WTC11 (cell line): Measurements from ENCODE around the gene SPN. TPM values are rescaled to one million over a fixed set of nuclear protein-coding genes. Genes with fewer than 3 reads are reported as not detected.
"Not testable (repeated sequence)": the region's sequence is repeated elsewhere in the genome, so short reads cannot be mapped to it uniquely, and the experiment has no call there.

Experiments used
- ATAC-seq: fragments of 200-7000 bp; cut with Tn5 transposase; 2 replicates; pipeline ENCODE4 v1.10.0; 2021; ENCODE audit warnings: mild to moderate bottlenecking, moderate library complexity
- CTCF ChIA-PET: fragments of 300-600 bp; sonication (Branson Sonifier 250); formaldehyde crosslinking; loops from one replicate; lab custom pipeline; 2021; ENCODE audit warnings: antibody characterized with exemption; lab: Charles Lee
- POLR2A ChIA-PET: fragments of 350-600 bp; sonication (Branson Sonifier 250); formaldehyde crosslinking; loops from one replicate; lab custom pipeline; 2021; ENCODE audit warnings: antibody characterized with exemption; lab: Charles Lee
- DNase-seq: peaks from one replicate; pipeline ENCODE4 v3.0.0; 2021; ENCODE audit warnings: low spot score
- H3K27ac Mint-ChIP-seq: 2 replicates; pipeline ENCODE4 v1.8.0; 2021; ENCODE audit warnings: mixed read lengths
- H3K27me3 Mint-ChIP-seq: 2 replicates; pipeline ENCODE4 v1.8.0; 2021; ENCODE audit warnings: low read depth, mild to moderate bottlenecking, moderate library complexity, mixed read lengths
- H3K36me3 Mint-ChIP-seq: 2 replicates; pipeline ENCODE4 v1.8.0; 2021; ENCODE audit warnings: mixed read lengths
- H3K4me1 Mint-ChIP-seq: 2 replicates; pipeline ENCODE4 v1.8.0; 2022; ENCODE audit warnings: mixed read lengths
- H3K4me3 Mint-ChIP-seq: 2 replicates; pipeline ENCODE4 v1.8.0; 2021; ENCODE audit warnings: mild to moderate bottlenecking, moderate library complexity, mixed read lengths
- H3K9me3 Mint-ChIP-seq: 2 replicates; pipeline ENCODE4 v1.8.0; 2021; ENCODE audit warnings: mixed read lengths
- CREM ChIP-seq: sonication (generic); formaldehyde crosslinking; IDR thresholded peaks from 2 replicates; pipeline ENCODE4 v1.8.1; 2022; ENCODE audit warnings: mild to moderate bottlenecking, missing genetic modification reagents, moderate library complexity
- IRF2 ChIP-seq: sonication (generic); formaldehyde crosslinking; IDR thresholded peaks from 2 replicates; pipeline ENCODE4 v1.8.0; 2022; ENCODE audit warnings: low read depth, missing genetic modification reagents, borderline replicate concordance
- KAT7 ChIP-seq: sonication (generic); formaldehyde crosslinking; IDR thresholded peaks from 2 replicates; pipeline ENCODE4 v1.8.1; 2023; ENCODE audit warnings: missing genetic modification reagents, mild to moderate bottlenecking, borderline replicate concordance
- TEAD4 ChIP-seq: sonication (generic); formaldehyde crosslinking; IDR thresholded peaks from 2 replicates; pipeline ENCODE4 v1.8.0; 2022; ENCODE audit warnings: mild to moderate bottlenecking, missing genetic modification reagents
- ZNF121 ChIP-seq: sonication (generic); formaldehyde crosslinking; IDR thresholded peaks from 2 replicates; pipeline ENCODE4 v1.8.0; 2023; ENCODE audit warnings: missing genetic modification reagents
- ZNF671 ChIP-seq: fragments of 250-450 bp; sonication (Bioruptor Pico); IDR thresholded peaks from 2 replicates; pipeline ENCODE4 v1.8.0; 2021; ENCODE audit warnings: mild to moderate bottlenecking
- total RNA-seq: library from RNA; stranded (reverse); gene quantifications from 3 replicates; pipeline ENCODE4 v1.2.3, GENCODE V29; 2021
- TF ChIP-seq, protein P1 (sequence below): sonication (generic); formaldehyde crosslinking; IDR thresholded peaks from 2 replicates; pipeline ENCODE4 v1.8.0; 2023; ENCODE audit warnings: missing genetic modification reagents
- TF ChIP-seq, protein P2 (sequence below): fragments of 250-450 bp; sonication (Bioruptor Pico); IDR thresholded peaks from 2 replicates; pipeline ENCODE4 v1.9.0; 2021; ENCODE audit warnings: mild to moderate bottlenecking
- TF ChIP-seq, protein P3 (sequence below): sonication (generic); formaldehyde crosslinking; IDR thresholded peaks from 2 replicates; pipeline ENCODE4 v1.8.1; 2023; ENCODE audit warnings: mild to moderate bottlenecking, missing genetic modification reagents
- TF ChIP-seq, protein P4 (sequence below): sonication (generic); formaldehyde crosslinking; IDR thresholded peaks from 2 replicates; pipeline ENCODE4 v1.8.1; 2023; ENCODE audit warnings: mild to moderate bottlenecking, missing genetic modification reagents, borderline replicate concordance
- TF ChIP-seq, protein P5 (sequence below): sonication (generic); formaldehyde crosslinking; IDR thresholded peaks from 2 replicates; pipeline ENCODE4 v1.8.0; 2022; ENCODE audit warnings: mild to moderate bottlenecking, missing genetic modification reagents
- TF ChIP-seq, protein P6 (sequence below): sonication (generic); formaldehyde crosslinking; IDR thresholded peaks from 2 replicates; pipeline ENCODE4 v1.8.1; 2022; ENCODE audit warnings: low read depth, missing genetic modification reagents, borderline replicate concordance
- TF ChIP-seq, protein P7 (sequence below): fragments of 200-600 bp; IDR thresholded peaks from 2 replicates; pipeline ENCODE4 v1.8.0; 2022; ENCODE audit warnings: antibody characterized with exemption
- TF ChIP-seq, protein P8 (sequence below): sonication (generic); formaldehyde crosslinking; IDR thresholded peaks from 2 replicates; pipeline ENCODE4 v1.8.0; 2022; ENCODE audit warnings: mild to moderate bottlenecking, missing genetic modification reagents

SPN gene
- total RNA-seq, 1 experiment from 2014 or later = 2.3 TPM

DNA sequence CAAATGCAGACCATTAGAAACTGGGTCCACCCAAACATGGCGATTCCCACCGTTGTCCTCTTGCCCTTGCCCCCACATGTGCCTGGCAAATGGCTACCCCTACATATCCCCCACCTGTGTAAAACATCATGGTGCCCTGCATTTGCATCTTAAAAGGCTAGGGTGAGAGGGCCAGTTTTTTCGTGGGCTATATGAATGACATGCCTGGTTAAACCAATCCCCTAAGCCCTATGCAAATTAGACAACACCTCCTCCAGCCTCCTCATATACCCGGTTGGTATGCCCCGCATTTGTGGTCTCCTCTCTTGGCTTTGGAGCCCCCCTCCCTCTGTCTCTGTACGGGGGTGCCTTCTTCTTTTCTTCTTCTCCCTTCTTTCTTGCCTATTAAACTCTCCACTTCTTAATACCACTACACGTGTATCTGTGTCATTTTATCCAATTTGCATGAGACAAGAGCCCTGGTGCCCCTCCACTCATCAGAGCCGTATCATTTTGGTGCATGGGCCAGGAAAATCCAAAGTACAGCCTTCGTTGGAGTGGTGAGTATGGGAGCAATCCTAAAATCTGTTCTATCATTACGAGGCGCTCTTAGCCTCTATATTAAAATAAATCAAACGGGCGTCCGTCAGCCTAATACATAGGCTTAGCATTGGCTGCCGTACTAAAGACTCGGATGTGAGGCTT, 46.0 kb downstream of the SPN start (continued):
- TF ChIP-seq TEAD4 (no peak), IRF2 (no peak)
- TF ChIP-seq, protein P1, sequence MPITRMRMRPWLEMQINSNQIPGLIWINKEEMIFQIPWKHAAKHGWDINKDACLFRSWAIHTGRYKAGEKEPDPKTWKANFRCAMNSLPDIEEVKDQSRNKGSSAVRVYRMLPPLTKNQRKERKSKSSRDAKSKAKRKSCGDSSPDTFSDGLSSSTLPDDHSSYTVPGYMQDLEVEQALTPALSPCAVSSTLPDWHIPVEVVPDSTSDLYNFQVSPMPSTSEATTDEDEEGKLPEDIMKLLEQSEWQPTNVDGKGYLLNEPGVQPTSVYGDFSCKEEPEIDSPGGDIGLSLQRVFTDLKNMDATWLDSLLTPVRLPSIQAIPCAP (CRISPR knock-in tag) = no peak

DNA sequence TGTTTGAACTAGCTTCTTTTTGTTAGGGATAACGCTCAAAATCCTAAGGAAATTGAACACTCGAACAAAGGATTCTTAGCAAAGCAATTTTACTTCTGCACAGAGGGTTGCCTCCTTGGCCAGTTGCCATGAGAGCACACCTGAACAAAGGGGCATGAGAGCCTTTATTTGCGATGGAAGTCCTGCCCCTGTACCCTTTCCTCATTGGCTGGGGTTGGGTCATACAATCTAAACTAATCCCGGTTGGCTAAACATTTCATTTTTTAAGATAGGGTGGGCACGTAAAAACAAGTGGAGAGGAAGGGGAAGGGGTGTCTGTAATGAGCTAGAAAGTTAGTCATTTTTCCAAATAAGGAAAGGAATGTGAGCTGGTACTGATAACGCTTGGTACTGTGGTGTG, 46.6 kb downstream of the SPN start:
- not testable (repeated sequence) for DNase-seq, H3K27me3 Mint-ChIP-seq, H3K9me3 Mint-ChIP-seq
- Mint-ChIP-seq H3K4me3 (peak overlapping the region; percentile 95), H3K4me1 (peaks cover 50% of the 10 kb centered on the region), H3K36me3 (peaks cover 38% of the 10 kb centered on the region), H3K27ac (peak overlapping the region; percentile 98)
- TF ChIP-seq, protein P2, sequence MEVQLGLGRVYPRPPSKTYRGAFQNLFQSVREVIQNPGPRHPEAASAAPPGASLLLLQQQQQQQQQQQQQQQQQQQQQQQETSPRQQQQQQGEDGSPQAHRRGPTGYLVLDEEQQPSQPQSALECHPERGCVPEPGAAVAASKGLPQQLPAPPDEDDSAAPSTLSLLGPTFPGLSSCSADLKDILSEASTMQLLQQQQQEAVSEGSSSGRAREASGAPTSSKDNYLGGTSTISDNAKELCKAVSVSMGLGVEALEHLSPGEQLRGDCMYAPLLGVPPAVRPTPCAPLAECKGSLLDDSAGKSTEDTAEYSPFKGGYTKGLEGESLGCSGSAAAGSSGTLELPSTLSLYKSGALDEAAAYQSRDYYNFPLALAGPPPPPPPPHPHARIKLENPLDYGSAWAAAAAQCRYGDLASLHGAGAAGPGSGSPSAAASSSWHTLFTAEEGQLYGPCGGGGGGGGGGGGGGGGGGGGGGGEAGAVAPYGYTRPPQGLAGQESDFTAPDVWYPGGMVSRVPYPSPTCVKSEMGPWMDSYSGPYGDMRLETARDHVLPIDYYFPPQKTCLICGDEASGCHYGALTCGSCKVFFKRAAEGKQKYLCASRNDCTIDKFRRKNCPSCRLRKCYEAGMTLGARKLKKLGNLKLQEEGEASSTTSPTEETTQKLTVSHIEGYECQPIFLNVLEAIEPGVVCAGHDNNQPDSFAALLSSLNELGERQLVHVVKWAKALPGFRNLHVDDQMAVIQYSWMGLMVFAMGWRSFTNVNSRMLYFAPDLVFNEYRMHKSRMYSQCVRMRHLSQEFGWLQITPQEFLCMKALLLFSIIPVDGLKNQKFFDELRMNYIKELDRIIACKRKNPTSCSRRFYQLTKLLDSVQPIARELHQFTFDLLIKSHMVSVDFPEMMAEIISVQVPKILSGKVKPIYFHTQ (CRISPR knock-in tag) = peak; percentile 10; the same call in 1 of the 2 replicates
- TF ChIP-seq, protein P3, sequence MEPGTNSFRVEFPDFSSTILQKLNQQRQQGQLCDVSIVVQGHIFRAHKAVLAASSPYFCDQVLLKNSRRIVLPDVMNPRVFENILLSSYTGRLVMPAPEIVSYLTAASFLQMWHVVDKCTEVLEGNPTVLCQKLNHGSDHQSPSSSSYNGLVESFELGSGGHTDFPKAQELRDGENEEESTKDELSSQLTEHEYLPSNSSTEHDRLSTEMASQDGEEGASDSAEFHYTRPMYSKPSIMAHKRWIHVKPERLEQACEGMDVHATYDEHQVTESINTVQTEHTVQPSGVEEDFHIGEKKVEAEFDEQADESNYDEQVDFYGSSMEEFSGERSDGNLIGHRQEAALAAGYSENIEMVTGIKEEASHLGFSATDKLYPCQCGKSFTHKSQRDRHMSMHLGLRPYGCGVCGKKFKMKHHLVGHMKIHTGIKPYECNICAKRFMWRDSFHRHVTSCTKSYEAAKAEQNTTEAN (CRISPR knock-in tag) = peak; percentile 24; the same call in 1 of the 2 replicates
- TF ChIP-seq, protein P4, sequence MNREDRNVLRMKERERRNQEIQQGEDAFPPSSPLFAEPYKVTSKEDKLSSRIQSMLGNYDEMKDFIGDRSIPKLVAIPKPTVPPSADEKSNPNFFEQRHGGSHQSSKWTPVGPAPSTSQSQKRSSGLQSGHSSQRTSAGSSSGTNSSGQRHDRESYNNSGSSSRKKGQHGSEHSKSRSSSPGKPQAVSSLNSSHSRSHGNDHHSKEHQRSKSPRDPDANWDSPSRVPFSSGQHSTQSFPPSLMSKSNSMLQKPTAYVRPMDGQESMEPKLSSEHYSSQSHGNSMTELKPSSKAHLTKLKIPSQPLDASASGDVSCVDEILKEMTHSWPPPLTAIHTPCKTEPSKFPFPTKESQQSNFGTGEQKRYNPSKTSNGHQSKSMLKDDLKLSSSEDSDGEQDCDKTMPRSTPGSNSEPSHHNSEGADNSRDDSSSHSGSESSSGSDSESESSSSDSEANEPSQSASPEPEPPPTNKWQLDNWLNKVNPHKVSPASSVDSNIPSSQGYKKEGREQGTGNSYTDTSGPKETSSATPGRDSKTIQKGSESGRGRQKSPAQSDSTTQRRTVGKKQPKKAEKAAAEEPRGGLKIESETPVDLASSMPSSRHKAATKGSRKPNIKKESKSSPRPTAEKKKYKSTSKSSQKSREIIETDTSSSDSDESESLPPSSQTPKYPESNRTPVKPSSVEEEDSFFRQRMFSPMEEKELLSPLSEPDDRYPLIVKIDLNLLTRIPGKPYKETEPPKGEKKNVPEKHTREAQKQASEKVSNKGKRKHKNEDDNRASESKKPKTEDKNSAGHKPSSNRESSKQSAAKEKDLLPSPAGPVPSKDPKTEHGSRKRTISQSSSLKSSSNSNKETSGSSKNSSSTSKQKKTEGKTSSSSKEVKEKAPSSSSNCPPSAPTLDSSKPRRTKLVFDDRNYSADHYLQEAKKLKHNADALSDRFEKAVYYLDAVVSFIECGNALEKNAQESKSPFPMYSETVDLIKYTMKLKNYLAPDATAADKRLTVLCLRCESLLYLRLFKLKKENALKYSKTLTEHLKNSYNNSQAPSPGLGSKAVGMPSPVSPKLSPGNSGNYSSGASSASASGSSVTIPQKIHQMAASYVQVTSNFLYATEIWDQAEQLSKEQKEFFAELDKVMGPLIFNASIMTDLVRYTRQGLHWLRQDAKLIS (CRISPR knock-in tag) = 0 out of 2 replicates have a peak, but pooled peaks have one; percentile 57
- TF ChIP-seq CREM (CRISPR knock-in tag) = 0 out of 2 replicates have a peak, but pooled peaks have one; percentile 36
- TF ChIP-seq KAT7 (CRISPR knock-in tag) = 0 out of 2 replicates have a peak, but pooled peaks have one; percentile 13
- CTCF ChIA-PET = interaction anchor here (0.6 to 1.7 kb wide), 4 partner anchors 9 to 267 kb away, joined by 3 to 17 read pairs (median 3); partner anchors contain the start of gene QPRT
- POLR2A ChIA-PET = interaction anchor here (0.6 to 1.2 kb wide), 6 partner anchors 11 to 119 kb away, joined by 3 to 7 read pairs (median 6); partner anchors contain the start of genes MAZ and QPRT
- ATAC-seq = peak; percentile 10

DNA sequence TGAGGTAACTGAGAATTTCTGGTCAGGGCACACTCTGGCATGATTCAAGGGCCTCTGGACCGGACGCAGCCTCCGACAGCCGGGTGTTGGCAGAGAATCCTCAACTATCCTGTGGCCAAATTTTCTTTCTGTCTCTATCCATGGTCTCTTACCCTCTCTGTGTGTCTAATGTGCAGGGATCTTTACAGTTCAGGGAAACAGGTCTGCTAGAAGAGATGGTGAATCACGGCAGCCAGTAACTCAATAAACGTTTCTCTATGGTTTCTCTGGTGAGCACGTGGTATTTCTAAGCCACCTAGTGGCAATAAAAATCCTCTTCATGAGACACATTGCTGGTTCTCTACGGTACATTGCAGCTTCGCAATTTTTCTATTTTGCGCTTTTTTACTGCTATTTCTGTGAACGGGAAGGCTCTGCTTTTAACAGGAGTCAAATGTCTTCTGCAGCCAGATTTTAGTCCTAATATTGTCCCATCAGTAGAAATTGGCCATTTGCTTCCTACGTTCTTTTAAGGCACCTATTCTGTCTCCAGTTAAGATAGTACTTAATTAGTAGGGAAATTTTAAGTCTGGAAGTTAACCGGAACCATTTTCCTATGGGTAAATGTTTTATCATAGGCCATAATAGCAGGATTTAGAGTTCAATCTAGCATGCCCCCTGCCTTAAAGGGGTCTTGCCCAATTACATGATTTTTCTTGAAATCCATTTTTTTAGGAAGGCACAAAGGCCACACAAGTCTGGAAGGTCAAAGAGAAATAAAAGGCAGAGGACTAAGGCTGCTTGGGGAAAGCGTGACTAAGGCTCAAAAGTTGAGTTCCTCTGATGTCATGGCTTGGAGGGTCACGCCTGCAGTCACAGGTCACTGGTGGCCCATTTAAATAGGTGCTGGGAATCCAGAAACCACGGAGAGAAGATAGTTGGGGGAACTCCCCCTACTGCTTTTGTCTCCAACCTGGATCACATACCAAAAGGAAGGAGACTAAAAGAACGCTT, 47.5 kb downstream of the SPN start:
- ATAC-seq (no peak; the same call in 1 of the 2 replicates), DNase-seq (no peak)
- POLR2A ChIA-PET = interaction anchor here (0.6 to 1.2 kb wide), 4 partner anchors 11 to 36 kb away, joined by 3 to 6 read pairs (median 6); partner anchors contain the start of gene QPRT
- CTCF ChIA-PET = interaction anchor here (0.6 to 1.7 kb wide), 4 partner anchors 10 to 96 kb away, joined by 3 to 17 read pairs (median 3); partner anchors contain the start of genes MAZ and QPRT
- Mint-ChIP-seq H3K27me3 (no peaks in the 10 kb centered on the region), H3K4me1 (peaks cover 58% of the 10 kb centered on the region), H3K9me3 (peaks cover 5% of the 10 kb centered on the region), H3K36me3 (peaks cover 47% of the 10 kb centered on the region), H3K4me3 (peak overlapping the region; percentile 95), H3K27ac (peak overlapping the region; percentile 98)
- TF ChIP-seq, protein P5, sequence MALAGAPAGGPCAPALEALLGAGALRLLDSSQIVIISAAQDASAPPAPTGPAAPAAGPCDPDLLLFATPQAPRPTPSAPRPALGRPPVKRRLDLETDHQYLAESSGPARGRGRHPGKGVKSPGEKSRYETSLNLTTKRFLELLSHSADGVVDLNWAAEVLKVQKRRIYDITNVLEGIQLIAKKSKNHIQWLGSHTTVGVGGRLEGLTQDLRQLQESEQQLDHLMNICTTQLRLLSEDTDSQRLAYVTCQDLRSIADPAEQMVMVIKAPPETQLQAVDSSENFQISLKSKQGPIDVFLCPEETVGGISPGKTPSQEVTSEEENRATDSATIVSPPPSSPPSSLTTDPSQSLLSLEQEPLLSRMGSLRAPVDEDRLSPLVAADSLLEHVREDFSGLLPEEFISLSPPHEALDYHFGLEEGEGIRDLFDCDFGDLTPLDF (CRISPR knock-in tag) = no peak
- TF ChIP-seq, protein P6, sequence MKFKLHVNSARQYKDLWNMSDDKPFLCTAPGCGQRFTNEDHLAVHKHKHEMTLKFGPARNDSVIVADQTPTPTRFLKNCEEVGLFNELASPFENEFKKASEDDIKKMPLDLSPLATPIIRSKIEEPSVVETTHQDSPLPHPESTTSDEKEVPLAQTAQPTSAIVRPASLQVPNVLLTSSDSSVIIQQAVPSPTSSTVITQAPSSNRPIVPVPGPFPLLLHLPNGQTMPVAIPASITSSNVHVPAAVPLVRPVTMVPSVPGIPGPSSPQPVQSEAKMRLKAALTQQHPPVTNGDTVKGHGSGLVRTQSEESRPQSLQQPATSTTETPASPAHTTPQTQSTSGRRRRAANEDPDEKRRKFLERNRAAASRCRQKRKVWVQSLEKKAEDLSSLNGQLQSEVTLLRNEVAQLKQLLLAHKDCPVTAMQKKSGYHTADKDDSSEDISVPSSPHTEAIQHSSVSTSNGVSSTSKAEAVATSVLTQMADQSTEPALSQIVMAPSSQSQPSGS (CRISPR knock-in tag) = no peak
- TF ChIP-seq ZNF121 = no peak
- TF ChIP-seq, protein P7, sequence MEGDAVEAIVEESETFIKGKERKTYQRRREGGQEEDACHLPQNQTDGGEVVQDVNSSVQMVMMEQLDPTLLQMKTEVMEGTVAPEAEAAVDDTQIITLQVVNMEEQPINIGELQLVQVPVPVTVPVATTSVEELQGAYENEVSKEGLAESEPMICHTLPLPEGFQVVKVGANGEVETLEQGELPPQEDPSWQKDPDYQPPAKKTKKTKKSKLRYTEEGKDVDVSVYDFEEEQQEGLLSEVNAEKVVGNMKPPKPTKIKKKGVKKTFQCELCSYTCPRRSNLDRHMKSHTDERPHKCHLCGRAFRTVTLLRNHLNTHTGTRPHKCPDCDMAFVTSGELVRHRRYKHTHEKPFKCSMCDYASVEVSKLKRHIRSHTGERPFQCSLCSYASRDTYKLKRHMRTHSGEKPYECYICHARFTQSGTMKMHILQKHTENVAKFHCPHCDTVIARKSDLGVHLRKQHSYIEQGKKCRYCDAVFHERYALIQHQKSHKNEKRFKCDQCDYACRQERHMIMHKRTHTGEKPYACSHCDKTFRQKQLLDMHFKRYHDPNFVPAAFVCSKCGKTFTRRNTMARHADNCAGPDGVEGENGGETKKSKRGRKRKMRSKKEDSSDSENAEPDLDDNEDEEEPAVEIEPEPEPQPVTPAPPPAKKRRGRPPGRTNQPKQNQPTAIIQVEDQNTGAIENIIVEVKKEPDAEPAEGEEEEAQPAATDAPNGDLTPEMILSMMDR = peak; percentile 38; the same call in 1 of the 2 replicates
- TF ChIP-seq ZNF671 = 0 out of 2 replicates have a peak, but pooled peaks have one; percentile 29
- TF ChIP-seq, protein P8, sequence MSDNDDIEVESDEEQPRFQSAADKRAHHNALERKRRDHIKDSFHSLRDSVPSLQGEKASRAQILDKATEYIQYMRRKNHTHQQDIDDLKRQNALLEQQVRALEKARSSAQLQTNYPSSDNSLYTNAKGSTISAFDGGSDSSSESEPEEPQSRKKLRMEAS = peak; percentile 89
- TF ChIP-seq CREM (CRISPR knock-in tag) = no peak
